Measurements from ENCODE around the gene AKR1C2.

DNA sequence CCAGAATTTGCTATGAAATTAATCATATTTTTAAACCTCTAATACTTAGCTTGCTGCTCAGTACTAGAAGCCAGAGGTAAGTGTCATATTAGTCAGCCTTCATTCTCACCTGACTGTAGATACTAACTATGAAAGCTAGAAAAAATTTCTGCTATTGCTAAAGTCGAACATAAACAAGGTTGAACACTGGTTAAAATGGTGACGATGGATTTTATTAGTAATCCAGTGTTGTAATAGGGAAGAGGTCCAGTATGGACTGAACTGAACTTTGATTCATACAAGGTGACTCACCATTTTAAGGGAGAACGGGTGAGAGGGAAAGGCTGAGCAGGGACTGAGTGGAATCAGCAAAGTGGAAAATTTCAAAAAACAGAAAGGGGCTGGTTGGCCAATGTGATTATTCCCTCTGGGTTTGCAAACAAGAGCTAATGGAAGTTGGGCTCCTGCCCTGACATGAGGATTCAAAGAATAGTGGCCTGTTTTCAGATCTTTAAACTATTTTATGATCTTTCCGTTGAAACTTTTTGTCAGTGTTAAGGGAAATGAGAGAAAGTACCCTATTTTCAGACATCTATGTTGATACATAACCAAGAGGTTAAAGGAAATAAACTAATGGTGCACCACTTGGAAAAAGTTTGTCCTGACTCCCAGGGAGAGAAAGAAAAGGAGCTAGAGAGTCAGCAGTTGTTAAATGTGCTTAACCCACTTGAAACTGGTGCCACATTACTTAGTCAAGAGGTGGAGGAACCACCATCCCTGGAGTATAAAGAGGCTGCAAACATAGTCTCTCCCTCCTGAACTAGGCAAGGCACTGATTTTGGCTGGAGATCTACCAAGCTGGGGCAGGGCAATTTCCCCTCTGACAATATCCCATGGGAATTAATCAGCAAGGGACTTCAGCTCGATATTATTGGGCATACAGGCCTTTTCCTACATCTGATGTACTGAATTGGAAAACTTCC is 55.7 kb downstream of the AKR1C2 start:
- TF ChIP-seq, protein P1, sequence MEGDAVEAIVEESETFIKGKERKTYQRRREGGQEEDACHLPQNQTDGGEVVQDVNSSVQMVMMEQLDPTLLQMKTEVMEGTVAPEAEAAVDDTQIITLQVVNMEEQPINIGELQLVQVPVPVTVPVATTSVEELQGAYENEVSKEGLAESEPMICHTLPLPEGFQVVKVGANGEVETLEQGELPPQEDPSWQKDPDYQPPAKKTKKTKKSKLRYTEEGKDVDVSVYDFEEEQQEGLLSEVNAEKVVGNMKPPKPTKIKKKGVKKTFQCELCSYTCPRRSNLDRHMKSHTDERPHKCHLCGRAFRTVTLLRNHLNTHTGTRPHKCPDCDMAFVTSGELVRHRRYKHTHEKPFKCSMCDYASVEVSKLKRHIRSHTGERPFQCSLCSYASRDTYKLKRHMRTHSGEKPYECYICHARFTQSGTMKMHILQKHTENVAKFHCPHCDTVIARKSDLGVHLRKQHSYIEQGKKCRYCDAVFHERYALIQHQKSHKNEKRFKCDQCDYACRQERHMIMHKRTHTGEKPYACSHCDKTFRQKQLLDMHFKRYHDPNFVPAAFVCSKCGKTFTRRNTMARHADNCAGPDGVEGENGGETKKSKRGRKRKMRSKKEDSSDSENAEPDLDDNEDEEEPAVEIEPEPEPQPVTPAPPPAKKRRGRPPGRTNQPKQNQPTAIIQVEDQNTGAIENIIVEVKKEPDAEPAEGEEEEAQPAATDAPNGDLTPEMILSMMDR (IDR thresholded peaks at IDR 0.05; ENCODE audit: insufficient read depth, low read depth, low read length), result no peak
- TF ChIP-seq EZH2 (IDR thresholded peaks at IDR 0.05; ENCODE audit: insufficient read depth, low read length), result no peak
